Mucosa of stomach (tissue), 1 donor: ENCODE measurements around the gene CTCFL.

Experiments
- H3K27me3 ChIP-seq: one replicate; pipeline ENCODE4 v1.7.0; 2013; ENCODE audit warnings: mild to moderate bottlenecking, low read length; ENCODE audit not compliant: control insufficient read depth, insufficient read depth
- H3K36me3 ChIP-seq: one replicate; pipeline ENCODE4 v1.7.0; 2013; ENCODE audit warnings: low read length; ENCODE audit not compliant: control insufficient read depth, insufficient read depth
- H3K4me1 ChIP-seq: one replicate; pipeline ENCODE4 v1.7.0; 2013; ENCODE audit warnings: mild to moderate bottlenecking, low read length; ENCODE audit not compliant: control insufficient read depth, insufficient read depth
- H3K4me3 ChIP-seq: one replicate; pipeline ENCODE4 v1.7.0; 2013; ENCODE audit warnings: low read length
- H3K9ac ChIP-seq: one replicate; pipeline ENCODE4 v1.7.0; 2013; ENCODE audit warnings: mild to moderate bottlenecking, low read length, moderate library complexity
- H3K9me3 ChIP-seq: one replicate; pipeline ENCODE4 v1.7.0; 2013; ENCODE audit warnings: mild to moderate bottlenecking, low read length, moderate library complexity; ENCODE audit not compliant: control insufficient read depth
- donor health status: Pancreatic carcinoma.

CTCFL gene

GRCh38 chr20:57524511-57525176 lies at the start of gene CTCFL:
Gene CTCFL (minus strand): TSS chr20:57525140. CDS start chr20:57524205, 935 bp downstream.
- Histone ChIP-seq H3K9me3 (no peaks in the 10 kb centered on the region), H3K36me3 (no peaks in the 10 kb centered on the region), H3K4me3 (no peak within 1 kb of the TSS), H3K9ac (no peak within 1 kb of the TSS), H3K27me3 (no peaks in the 10 kb centered on the region), H3K4me1 (peaks cover 15% of the 10 kb centered on the region)

DNA sequence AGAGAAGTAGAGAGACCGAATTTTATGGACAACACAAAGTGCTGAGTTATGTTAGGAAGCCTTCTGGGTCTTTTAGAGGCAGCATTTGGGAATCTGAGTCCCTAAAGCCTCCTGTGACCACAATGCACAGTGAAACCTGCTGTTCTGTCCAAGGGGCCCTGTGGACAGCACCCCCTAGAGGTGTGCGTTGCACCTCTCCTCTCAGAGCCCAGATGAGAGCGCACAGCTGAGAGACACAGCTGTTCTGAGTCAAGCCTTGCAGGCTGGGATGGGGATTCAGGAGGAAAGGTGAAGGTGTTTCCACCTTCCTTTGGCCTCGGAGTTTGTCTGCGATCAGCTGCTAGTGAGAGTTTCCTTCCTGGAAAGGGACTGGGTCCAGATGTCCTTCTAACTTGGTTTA lies 49.0 kb upstream of the CTCFL start:
- Histone ChIP-seq H3K36me3 (no peaks in the 10 kb centered on the region), H3K4me3 (no peak overlapping the region), H3K4me1 (no peaks in the 10 kb centered on the region), H3K9me3 (no peaks in the 10 kb centered on the region), H3K27me3 (peaks cover 34% of the 10 kb centered on the region), H3K9ac (no peak overlapping the region)

- H3K27me3 ChIP-seq, result peaks cover 31% of the 10 kb centered on the region
Observed at GRCh38 chr20:57573242-57573641, 48.3 kb upstream of the CTCFL start.

GRCh38 chr20:57571782-57572416 lies 47.0 kb upstream of the CTCFL start:
- Histone ChIP-seq H3K36me3 (no peaks in the 10 kb centered on the region), H3K4me3 (no peak overlapping the region), H3K9ac (no peak overlapping the region), H3K4me1 (no peaks in the 10 kb centered on the region), H3K9me3 (no peaks in the 10 kb centered on the region), H3K27me3 (peaks cover 30% of the 10 kb centered on the region)

More at GRCh38 chr20:57573242-57573641, 48.3 kb upstream of the CTCFL start:
- Histone ChIP-seq H3K4me1 (no peaks in the 10 kb centered on the region), H3K4me3 (no peak overlapping the region), H3K36me3 (no peaks in the 10 kb centered on the region), H3K9me3 (no peaks in the 10 kb centered on the region), H3K9ac (no peak overlapping the region)

DNA sequence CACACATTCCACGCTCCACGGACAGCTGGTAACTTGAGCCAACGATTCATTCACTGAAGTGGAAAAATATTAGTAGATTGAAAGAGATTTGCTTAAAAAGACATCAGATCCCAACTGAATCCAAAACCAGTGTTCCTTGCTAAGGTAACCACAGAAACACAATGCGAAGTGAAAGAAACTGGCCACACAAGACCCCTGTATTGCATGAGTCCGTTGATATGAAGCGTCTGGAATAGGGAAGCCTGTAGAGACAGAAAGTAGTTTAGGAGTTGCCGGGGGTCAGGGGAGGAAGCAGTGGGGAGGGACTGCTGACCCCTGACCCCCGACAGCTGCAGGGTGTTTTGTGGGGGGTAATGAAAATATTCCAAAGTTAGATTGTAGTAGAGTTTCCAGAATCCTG lies 46.0 kb upstream of the CTCFL start:
- Histone ChIP-seq H3K4me1 (no peaks in the 10 kb centered on the region), H3K27me3 (peaks cover 29% of the 10 kb centered on the region), H3K36me3 (no peaks in the 10 kb centered on the region), H3K9me3 (no peaks in the 10 kb centered on the region), H3K9ac (no peak overlapping the region), H3K4me3 (no peak overlapping the region)

- H3K36me3 ChIP-seq, result no peaks in the 10 kb centered on the region
- H3K9me3 ChIP-seq, result no peaks in the 10 kb centered on the region
- H3K27me3 ChIP-seq, result peaks cover 23% of the 10 kb centered on the region
- H3K4me3 ChIP-seq, result no peak overlapping the region
- H3K4me1 ChIP-seq, result no peaks in the 10 kb centered on the region
- H3K9ac ChIP-seq, result no peak overlapping the region
Observed at GRCh38 chr20:57570145-57570850, 45.4 kb upstream of the CTCFL start.

- H3K9me3 ChIP-seq, result no peaks in the 10 kb centered on the region
- peaks cover 12% of the 10 kb centered on the region for H3K27me3 ChIP-seq
- H3K4me1 ChIP-seq, result no peaks in the 10 kb centered on the region
- no peaks in the 10 kb centered on the region for H3K36me3 ChIP-seq
- no peak overlapping the region for H3K4me3 ChIP-seq
- H3K9ac ChIP-seq, result no peak overlapping the region
Observed at GRCh38 chr20:57568960-57569359, 44.0 kb upstream of the CTCFL start.

DNA sequence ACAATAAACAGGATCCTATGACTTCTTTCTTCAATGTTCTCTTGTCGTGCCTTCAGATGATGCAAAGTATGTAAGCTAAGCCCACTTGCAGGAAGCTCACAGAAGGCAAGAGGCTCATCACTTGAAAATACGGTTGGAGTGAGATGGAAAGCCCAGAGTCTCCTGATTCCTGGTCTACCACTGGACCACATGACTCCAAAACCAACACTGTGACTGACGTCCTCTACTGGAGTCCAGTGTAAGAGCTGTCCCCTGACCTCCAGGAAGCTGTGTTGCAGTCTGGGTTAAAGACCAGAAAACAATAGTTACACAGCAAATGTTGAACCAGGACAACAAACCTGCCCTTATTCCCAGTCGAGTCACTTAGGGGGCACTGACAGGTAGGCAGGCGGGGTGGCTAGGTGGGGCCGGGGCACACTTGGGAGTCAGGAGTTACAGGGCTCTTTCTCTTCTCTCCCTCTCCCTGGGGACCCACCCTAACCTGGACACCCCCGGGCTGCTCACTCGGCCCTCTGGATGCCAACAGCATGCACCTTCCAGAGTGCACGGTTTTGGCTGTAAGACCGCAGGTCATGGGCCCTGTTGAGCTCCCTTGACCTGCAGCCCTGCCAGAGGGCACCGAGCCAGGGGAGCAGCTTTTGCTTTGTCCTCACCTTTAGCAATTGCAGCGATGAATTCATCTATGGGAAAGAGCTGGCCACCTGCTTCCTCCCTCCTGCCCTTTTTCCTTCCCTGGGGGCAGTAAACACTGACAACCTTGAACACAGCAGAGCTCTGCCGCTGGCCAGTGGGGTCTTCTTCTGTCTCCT lies 43.4 kb upstream of the CTCFL start:
- H3K4me3 ChIP-seq, result no peak overlapping the region
- H3K9ac ChIP-seq, result no peak overlapping the region
- H3K9me3 ChIP-seq, result no peaks in the 10 kb centered on the region
- no peaks in the 10 kb centered on the region for H3K36me3 ChIP-seq
- H3K4me1 ChIP-seq, result no peaks in the 10 kb centered on the region
- peaks cover 12% of the 10 kb centered on the region for H3K27me3 ChIP-seq

- no peak overlapping the region for H3K9ac ChIP-seq
- no peaks in the 10 kb centered on the region for H3K9me3 ChIP-seq
- no peaks in the 10 kb centered on the region for H3K4me1 ChIP-seq
- H3K36me3 ChIP-seq, result no peaks in the 10 kb centered on the region
- peaks cover 12% of the 10 kb centered on the region for H3K27me3 ChIP-seq
- H3K4me3 ChIP-seq, result no peak overlapping the region
Observed at GRCh38 chr20:57567471-57568079, 42.6 kb upstream of the CTCFL start.

GRCh38 chr20:57566803-57567459 lies 42.0 kb upstream of the CTCFL start:
- Histone ChIP-seq H3K4me1 (no peaks in the 10 kb centered on the region), H3K27me3 (peaks cover 12% of the 10 kb centered on the region), H3K36me3 (no peaks in the 10 kb centered on the region), H3K9me3 (no peaks in the 10 kb centered on the region), H3K9ac (no peak overlapping the region), H3K4me3 (no peak overlapping the region)

DNA sequence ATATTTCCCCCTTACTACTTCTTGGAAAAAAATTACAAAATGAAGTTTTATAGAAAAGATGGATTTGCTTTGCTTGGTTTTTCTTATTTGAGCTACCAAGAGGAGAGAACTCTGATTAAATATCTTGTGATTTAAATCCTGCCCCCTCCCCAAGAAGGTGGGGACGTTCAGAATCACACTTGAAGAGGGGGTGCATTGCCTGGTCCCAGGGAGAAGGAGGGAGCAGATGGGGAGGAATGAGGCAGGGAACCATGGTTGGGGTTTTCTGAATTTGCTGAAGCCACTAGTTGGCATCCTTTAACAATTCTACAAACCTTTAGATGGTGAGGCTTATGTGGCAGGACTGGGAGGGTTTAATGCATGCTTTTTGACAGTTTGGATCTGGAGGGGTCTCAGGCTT lies 41.5 kb upstream of the CTCFL start:
- Histone ChIP-seq H3K36me3 (no peaks in the 10 kb centered on the region), H3K4me3 (no peak overlapping the region), H3K4me1 (peaks cover 2% of the 10 kb centered on the region), H3K9ac (no peak overlapping the region), H3K27me3 (peaks cover 12% of the 10 kb centered on the region), H3K9me3 (no peaks in the 10 kb centered on the region)
